ENCODE data around the gene PI4K2A. TPM values are rescaled to one million over a fixed set of nuclear protein-coding genes. Genes with fewer than 3 reads are reported as not detected.
A peak's percentile ranks its signal among the peaks of the same experiment; 100 is the strongest.
"Not testable (repeated sequence)": the region's sequence is repeated elsewhere in the genome, so short reads cannot be mapped to it uniquely, and the experiment has no call there.

PI4K2A gene
- polyA plus RNA-seq, 1 donor (not counting 4 experiments of a cell fraction or from before 2014, with no cell fraction given), result 51.3 TPM

- no peak for FAIRE-seq
- no peak for TF ChIP-seq EZH2 (IDR thresholded peaks at IDR 0.05; ENCODE audit: low read length)
- no peak for TF ChIP-seq CTCF (optimal IDR thresholded peaks at IDR 0.05 in 1 of 3, IDR thresholded peaks at IDR 0.05 in 1 of 3, conservative IDR thresholded peaks at IDR 0.05 in 1 of 3; ENCODE audit: extremely low read depth in 1 of 3, insufficient read depth in 2 of 3, low read length in 3 of 3)
- Histone ChIP-seq H3K9me1 (ENCODE audit: control insufficient read depth, extremely low read depth, insufficient read depth, low read length) (no peaks in the 10 kb centered on the region), H2AFZ (ENCODE audit: control insufficient read depth, low read length) (no peak overlapping the region), H3K9ac (ENCODE audit: control insufficient read depth, extremely low read depth, insufficient read depth, low read length) (no peak overlapping the region), H3K27me3 (ENCODE audit: control insufficient read depth, extremely low read depth, insufficient read depth, low read length) (no peaks in the 10 kb centered on the region), H3K36me3 (ENCODE audit: control insufficient read depth in 2 of 2, extremely low read depth in 1 of 2, insufficient read depth in 2 of 2, low read length in 2 of 2) (peaks cover 13 to 40% of the 10 kb centered on the region in 2 experiments), H3K4me2 (ENCODE audit: control insufficient read depth, extremely low read depth, insufficient read depth, low read depth, low read length) (no peak overlapping the region), H3K4me1 (ENCODE audit: control insufficient read depth, extremely low read depth, insufficient read depth, low read length) (peaks cover 20% of the 10 kb centered on the region), H4K20me1 (ENCODE audit: control insufficient read depth, extremely low read depth, insufficient read depth, low read length) (peaks cover 9% of the 10 kb centered on the region), H3K4me3 (ENCODE audit: control insufficient read depth in 2 of 3, extremely low read depth in 1 of 3, insufficient read depth in 2 of 3, low read depth in 1 of 3, low read length in 3 of 3) (no peak overlapping the region), H3K9me3 (ENCODE audit: control insufficient read depth, low read depth, low read length) (no peaks in the 10 kb centered on the region), H3K79me2 (ENCODE audit: control insufficient read depth, insufficient read depth, low read length) (peaks cover 63% of the 10 kb centered on the region), H3K27ac (ENCODE audit: control insufficient read depth, insufficient read depth, low read length) (no peak overlapping the region)
- dilution Hi-C loops (cut with MboI; ENCODE audit: extremely low pct_ligation_motif_present, low sequenced_read_pairs), result no loop called here
- peak; percentile 38 for DNase-seq (ENCODE audit: low read depth, low spot score)
Measured at GRCh38 chr10:97682042-97682441, 41.6 kb downstream of the PI4K2A start.

- no peak for TF ChIP-seq EZH2 (IDR thresholded peaks at IDR 0.05; ENCODE audit: low read length)
- no peak for TF ChIP-seq CTCF (optimal IDR thresholded peaks at IDR 0.05 in 1 of 3, IDR thresholded peaks at IDR 0.05 in 1 of 3, conservative IDR thresholded peaks at IDR 0.05 in 1 of 3; ENCODE audit: extremely low read depth in 1 of 3, insufficient read depth in 2 of 3, low read length in 3 of 3)
- DNase-seq (ENCODE audit: low read depth, low spot score) (peak; percentile 35), FAIRE-seq (no peak)
- Histone ChIP-seq H3K27me3 (ENCODE audit: control insufficient read depth, extremely low read depth, insufficient read depth, low read length) (no peaks in the 10 kb centered on the region), H3K4me1 (ENCODE audit: control insufficient read depth, extremely low read depth, insufficient read depth, low read length) (peaks cover 33% of the 10 kb centered on the region), H3K4me2 (ENCODE audit: control insufficient read depth, extremely low read depth, insufficient read depth, low read depth, low read length) (peak overlapping the region; percentile 98), H3K36me3 (ENCODE audit: control insufficient read depth in 2 of 2, extremely low read depth in 1 of 2, insufficient read depth in 2 of 2, low read length in 2 of 2) (peaks cover 7 to 31% of the 10 kb centered on the region in 2 experiments), H4K20me1 (ENCODE audit: control insufficient read depth, extremely low read depth, insufficient read depth, low read length) (peaks cover 2% of the 10 kb centered on the region), H3K9ac (ENCODE audit: control insufficient read depth, extremely low read depth, insufficient read depth, low read length) (peak overlapping the region; percentile 97), H3K27ac (ENCODE audit: control insufficient read depth, insufficient read depth, low read length) (peak overlapping the region; percentile 92), H3K9me3 (ENCODE audit: control insufficient read depth, low read depth, low read length) (no peaks in the 10 kb centered on the region), H3K9me1 (ENCODE audit: control insufficient read depth, extremely low read depth, insufficient read depth, low read length) (no peaks in the 10 kb centered on the region), H3K79me2 (ENCODE audit: control insufficient read depth, insufficient read depth, low read length) (peaks cover 63% of the 10 kb centered on the region), H2AFZ (ENCODE audit: control insufficient read depth, low read length) (no peak overlapping the region), H3K4me3 (ENCODE audit: control insufficient read depth in 2 of 3, extremely low read depth in 1 of 3, insufficient read depth in 2 of 3, low read depth in 1 of 3, low read length in 3 of 3) (peak overlapping the region; percentile 85 to 93 (median 86))
- dilution Hi-C loops (cut with MboI; ENCODE audit: extremely low pct_ligation_motif_present, low sequenced_read_pairs), result no loop called here
Measured at GRCh38 chr10:97683556-97684367, 43.3 kb downstream of the PI4K2A start.

- dilution Hi-C loops (cut with MboI; ENCODE audit: extremely low pct_ligation_motif_present, low sequenced_read_pairs); FAIRE-seq; H2AFZ ChIP-seq (ENCODE audit: control insufficient read depth, low read length); DNase-seq (ENCODE audit: low read depth, low spot score); H3K9me3 ChIP-seq (ENCODE audit: control insufficient read depth, low read depth, low read length); H3K27me3 ChIP-seq (ENCODE audit: control insufficient read depth, extremely low read depth, insufficient read depth, low read length); H4K20me1 ChIP-seq (ENCODE audit: control insufficient read depth, extremely low read depth, insufficient read depth, low read length); H3K9me1 ChIP-seq (ENCODE audit: control insufficient read depth, extremely low read depth, insufficient read depth, low read length): not testable (repeated sequence)
- Histone ChIP-seq H3K36me3 (ENCODE audit: control insufficient read depth in 2 of 2, extremely low read depth in 1 of 2, insufficient read depth in 2 of 2, low read length in 2 of 2) (peaks cover 6 to 28% of the 10 kb centered on the region in 2 experiments), H3K4me1 (ENCODE audit: control insufficient read depth, extremely low read depth, insufficient read depth, low read length) (peaks cover 36% of the 10 kb centered on the region), H3K9ac (ENCODE audit: control insufficient read depth, extremely low read depth, insufficient read depth, low read length) (peak overlapping the region; percentile 97), H3K79me2 (ENCODE audit: control insufficient read depth, insufficient read depth, low read length) (peaks cover 63% of the 10 kb centered on the region), H3K4me2 (ENCODE audit: control insufficient read depth, extremely low read depth, insufficient read depth, low read depth, low read length) (peak overlapping the region; percentile 98), H3K4me3 (ENCODE audit: control insufficient read depth in 2 of 3, extremely low read depth in 1 of 3, insufficient read depth in 2 of 3, low read depth in 1 of 3, low read length in 3 of 3) (peak overlapping the region; percentile 85 to 93 (median 86)), H3K27ac (ENCODE audit: control insufficient read depth, insufficient read depth, low read length) (peak overlapping the region; percentile 92)
Measured at GRCh38 chr10:97684368-97684713, 43.9 kb downstream of the PI4K2A start.

Data from keratinocyte (primary cell).